Measurements from ENCODE around the gene NCOA7. TPM values are rescaled to one million over a fixed set of nuclear protein-coding genes. Genes with fewer than 3 reads are reported as not detected.

NCOA7 gene
- total RNA-seq, 3 donors from 2014 or later (not counting 1 experiment from before 2014, with no cell fraction given): 37.3 to 66.6 (median 56.8) TPM

DNA sequence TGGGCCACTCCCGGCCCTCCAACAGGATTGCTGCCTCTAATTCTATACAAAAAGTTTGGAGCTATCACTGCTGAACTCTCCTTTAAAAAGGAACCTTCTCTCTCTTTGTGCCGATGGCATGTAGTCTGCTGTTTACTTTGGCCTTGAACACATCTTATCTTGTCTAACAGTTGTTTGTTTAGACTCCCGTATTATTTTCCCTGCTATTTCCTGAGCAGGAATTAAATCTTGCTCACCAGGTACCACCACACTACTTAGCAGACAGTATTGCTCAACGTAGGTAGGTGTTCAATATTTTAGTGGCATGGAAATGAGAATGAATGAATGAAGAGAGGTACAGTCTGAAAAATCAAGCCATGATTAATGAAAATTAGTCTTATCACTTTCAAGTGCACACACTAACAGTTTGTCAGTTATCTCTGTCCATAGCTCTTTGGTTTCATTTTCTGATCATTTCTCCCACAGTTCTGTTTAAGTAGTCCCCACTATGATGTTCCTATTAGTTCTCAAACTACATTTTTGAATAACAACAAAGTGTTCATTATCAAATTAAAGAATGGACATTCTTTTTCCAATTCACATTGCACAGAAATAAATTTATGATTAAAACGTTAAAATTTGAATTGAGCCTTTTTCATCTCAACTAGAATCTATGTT, 48.2 kb upstream of the NCOA7 start:
- no peak for DNase-seq
- H3K4me3 ChIP-seq (ENCODE audit: low read length): no peak overlapping the region
- H3K27ac Mint-ChIP-seq: no peak overlapping the region
- no peaks in the 10 kb centered on the region for H3K9me3 ChIP-seq (ENCODE audit: control insufficient read depth, insufficient read depth, low read length)
- ATAC-seq: no peak
- H3K27me3 ChIP-seq (ENCODE audit: control insufficient read depth, insufficient read depth, low read length): peaks cover 26% of the 10 kb centered on the region
- no peaks in the 10 kb centered on the region for H3K36me3 ChIP-seq (ENCODE audit: control insufficient read depth, insufficient read depth, low read length)
- intact Hi-C loops (cut with micrococcal nuclease): no loop called here
- H3K4me1 Mint-ChIP-seq: peaks cover 13 to 17% of the 10 kb centered on the region in 2 donors
- no peak overlapping the region for H3K4me3 Mint-ChIP-seq
- H3K9me3 Mint-ChIP-seq: no peaks in the 10 kb centered on the region
- WGBS (ENCODE audit: insufficient coverage): 81% methylated on average over 3 of the region's 5 CpGs
- peaks cover 29 to 55% of the 10 kb centered on the region in 2 donors for H3K27me3 Mint-ChIP-seq (ENCODE audit: low read depth in 2 of 2)
- peaks cover 8% of the 10 kb centered on the region for H3K36me3 Mint-ChIP-seq
- H3K4me1 ChIP-seq (ENCODE audit: control insufficient read depth, insufficient read depth, low read length): peaks cover 8% of the 10 kb centered on the region
- no peak overlapping the region for H3K27ac ChIP-seq (ENCODE audit: low read length)
- TF ChIP-seq, protein P1, sequence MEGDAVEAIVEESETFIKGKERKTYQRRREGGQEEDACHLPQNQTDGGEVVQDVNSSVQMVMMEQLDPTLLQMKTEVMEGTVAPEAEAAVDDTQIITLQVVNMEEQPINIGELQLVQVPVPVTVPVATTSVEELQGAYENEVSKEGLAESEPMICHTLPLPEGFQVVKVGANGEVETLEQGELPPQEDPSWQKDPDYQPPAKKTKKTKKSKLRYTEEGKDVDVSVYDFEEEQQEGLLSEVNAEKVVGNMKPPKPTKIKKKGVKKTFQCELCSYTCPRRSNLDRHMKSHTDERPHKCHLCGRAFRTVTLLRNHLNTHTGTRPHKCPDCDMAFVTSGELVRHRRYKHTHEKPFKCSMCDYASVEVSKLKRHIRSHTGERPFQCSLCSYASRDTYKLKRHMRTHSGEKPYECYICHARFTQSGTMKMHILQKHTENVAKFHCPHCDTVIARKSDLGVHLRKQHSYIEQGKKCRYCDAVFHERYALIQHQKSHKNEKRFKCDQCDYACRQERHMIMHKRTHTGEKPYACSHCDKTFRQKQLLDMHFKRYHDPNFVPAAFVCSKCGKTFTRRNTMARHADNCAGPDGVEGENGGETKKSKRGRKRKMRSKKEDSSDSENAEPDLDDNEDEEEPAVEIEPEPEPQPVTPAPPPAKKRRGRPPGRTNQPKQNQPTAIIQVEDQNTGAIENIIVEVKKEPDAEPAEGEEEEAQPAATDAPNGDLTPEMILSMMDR (IDR thresholded peaks at IDR 0.05): no peak

DNA sequence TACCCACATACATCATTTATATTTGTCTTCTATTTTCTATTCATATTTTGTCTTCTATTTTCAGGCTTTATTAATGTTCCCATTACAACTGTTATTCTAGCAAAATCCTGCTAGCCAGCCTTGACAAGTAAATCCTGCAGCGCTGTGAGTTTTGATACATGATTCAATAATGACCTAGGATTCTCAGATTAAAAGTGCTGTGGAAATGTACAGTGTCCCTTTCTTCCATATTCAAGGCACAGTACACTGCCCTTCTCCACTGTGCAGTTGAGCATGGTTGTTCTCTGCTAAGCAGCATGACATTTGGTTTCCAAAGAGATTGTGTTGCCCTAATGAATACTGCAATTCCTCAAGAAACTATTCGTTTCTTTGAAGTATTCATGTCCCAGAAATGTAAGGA, 47.2 kb upstream of the NCOA7 start:
- Mint-ChIP-seq H3K4me1 (peaks cover 15 to 17% of the 10 kb centered on the region in 2 donors), H3K9me3 (no peaks in the 10 kb centered on the region), H3K27me3 (ENCODE audit: low read depth in 2 of 2) (peaks cover 26 to 50% of the 10 kb centered on the region in 2 donors), H3K27ac (no peak overlapping the region), H3K4me3 (no peak overlapping the region), H3K36me3 (peaks cover 8% of the 10 kb centered on the region)
- Histone ChIP-seq H3K27ac (ENCODE audit: low read length) (no peak overlapping the region), H3K9me3 (ENCODE audit: control insufficient read depth, insufficient read depth, low read length) (no peaks in the 10 kb centered on the region), H3K27me3 (ENCODE audit: control insufficient read depth, insufficient read depth, low read length) (peaks cover 35% of the 10 kb centered on the region), H3K36me3 (ENCODE audit: control insufficient read depth, insufficient read depth, low read length) (no peaks in the 10 kb centered on the region), H3K4me3 (ENCODE audit: low read length) (no peak overlapping the region), H3K4me1 (ENCODE audit: control insufficient read depth, insufficient read depth, low read length) (peaks cover 17% of the 10 kb centered on the region)
- 100% methylated on average over 1 of the region's 2 CpGs for WGBS (ENCODE audit: insufficient coverage)
- intact Hi-C loops (cut with micrococcal nuclease): no loop called here
- TF ChIP-seq, protein P1 (IDR thresholded peaks at IDR 0.05): no peak
- DNase-seq: no peak
- ATAC-seq: no peak

DNA sequence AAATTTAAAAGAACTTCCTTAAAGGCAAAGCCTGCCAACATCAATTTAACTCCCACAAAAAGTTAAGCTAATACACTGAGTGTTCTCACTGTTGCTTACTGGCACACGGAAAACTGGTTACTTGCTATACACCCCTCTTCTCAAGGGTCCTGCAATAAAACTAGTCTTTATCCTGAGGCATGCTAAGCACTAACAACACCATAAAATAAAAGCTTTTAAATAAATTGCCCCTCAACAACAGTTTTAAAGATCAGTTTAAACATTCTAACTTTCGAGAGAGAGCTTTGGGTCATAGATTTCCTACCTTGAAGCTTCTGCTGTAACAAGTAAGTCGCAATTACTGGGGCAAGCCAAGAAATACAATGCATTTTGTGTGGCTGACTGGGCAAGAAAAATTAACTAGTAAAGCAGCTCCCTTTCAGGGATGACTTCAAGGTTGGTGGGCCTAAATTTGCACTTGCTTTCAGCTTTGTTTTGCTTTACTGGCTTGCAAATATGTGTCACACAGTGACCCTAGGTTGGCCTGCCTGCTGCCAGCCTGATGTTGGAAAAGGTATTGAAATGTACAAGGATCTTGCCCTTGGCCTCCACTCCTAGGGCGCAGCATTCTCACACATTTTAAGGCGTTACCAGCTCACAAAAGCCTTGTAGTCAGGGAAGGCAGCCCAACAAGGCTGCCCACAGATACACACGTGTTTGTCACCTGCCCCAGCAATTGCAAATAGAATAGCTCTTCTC, 45.3 kb upstream of the NCOA7 start:
- peaks cover 8% of the 10 kb centered on the region for H3K36me3 Mint-ChIP-seq
- intact Hi-C loops (cut with micrococcal nuclease): no loop called here
- H3K27ac ChIP-seq (ENCODE audit: low read length): no peak overlapping the region
- no peak overlapping the region for H3K4me3 ChIP-seq (ENCODE audit: low read length)
- WGBS (ENCODE audit: insufficient coverage): 91% methylated on average over 6 of the region's 6 CpGs
- TF ChIP-seq, protein P1 (IDR thresholded peaks at IDR 0.05): no peak
- ATAC-seq (no peak), DNase-seq (no peak)
- H3K27me3 ChIP-seq (ENCODE audit: control insufficient read depth, insufficient read depth, low read length): peaks cover 46% of the 10 kb centered on the region
- H3K36me3 ChIP-seq (ENCODE audit: control insufficient read depth, insufficient read depth, low read length): no peaks in the 10 kb centered on the region
- H3K9me3 Mint-ChIP-seq: no peaks in the 10 kb centered on the region
- peaks cover 24 to 45% of the 10 kb centered on the region in 2 donors for H3K27me3 Mint-ChIP-seq (ENCODE audit: low read depth in 2 of 2)
- H3K27ac Mint-ChIP-seq: peak overlapping the region; percentile 83 to 89
- peaks cover 29% of the 10 kb centered on the region for H3K4me1 ChIP-seq (ENCODE audit: control insufficient read depth, insufficient read depth, low read length)
- H3K4me1 Mint-ChIP-seq: peaks cover 27 to 28% of the 10 kb centered on the region in 2 donors
- peak overlapping the region; percentile 94 for H3K4me3 Mint-ChIP-seq
- no peaks in the 10 kb centered on the region for H3K9me3 ChIP-seq (ENCODE audit: control insufficient read depth, insufficient read depth, low read length)
